ENCODE measurements around the gene ALKBH4.

ALKBH4 gene

GRCh38 chr7:102454468-102454867 lies 10.2 kb downstream of the ALKBH4 start:
- TF ChIP-seq, protein P1, sequence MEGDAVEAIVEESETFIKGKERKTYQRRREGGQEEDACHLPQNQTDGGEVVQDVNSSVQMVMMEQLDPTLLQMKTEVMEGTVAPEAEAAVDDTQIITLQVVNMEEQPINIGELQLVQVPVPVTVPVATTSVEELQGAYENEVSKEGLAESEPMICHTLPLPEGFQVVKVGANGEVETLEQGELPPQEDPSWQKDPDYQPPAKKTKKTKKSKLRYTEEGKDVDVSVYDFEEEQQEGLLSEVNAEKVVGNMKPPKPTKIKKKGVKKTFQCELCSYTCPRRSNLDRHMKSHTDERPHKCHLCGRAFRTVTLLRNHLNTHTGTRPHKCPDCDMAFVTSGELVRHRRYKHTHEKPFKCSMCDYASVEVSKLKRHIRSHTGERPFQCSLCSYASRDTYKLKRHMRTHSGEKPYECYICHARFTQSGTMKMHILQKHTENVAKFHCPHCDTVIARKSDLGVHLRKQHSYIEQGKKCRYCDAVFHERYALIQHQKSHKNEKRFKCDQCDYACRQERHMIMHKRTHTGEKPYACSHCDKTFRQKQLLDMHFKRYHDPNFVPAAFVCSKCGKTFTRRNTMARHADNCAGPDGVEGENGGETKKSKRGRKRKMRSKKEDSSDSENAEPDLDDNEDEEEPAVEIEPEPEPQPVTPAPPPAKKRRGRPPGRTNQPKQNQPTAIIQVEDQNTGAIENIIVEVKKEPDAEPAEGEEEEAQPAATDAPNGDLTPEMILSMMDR (conservative IDR thresholded peaks at IDR 0.05; ENCODE audit: control insufficient read depth, insufficient read depth, low read depth, low read length) = no peak
- no peak for DNase-seq (ENCODE audit: low read depth)
- no peak overlapping the region for H3K4me3 ChIP-seq (ENCODE audit: control insufficient read depth, low read depth, low read length)

DNA sequence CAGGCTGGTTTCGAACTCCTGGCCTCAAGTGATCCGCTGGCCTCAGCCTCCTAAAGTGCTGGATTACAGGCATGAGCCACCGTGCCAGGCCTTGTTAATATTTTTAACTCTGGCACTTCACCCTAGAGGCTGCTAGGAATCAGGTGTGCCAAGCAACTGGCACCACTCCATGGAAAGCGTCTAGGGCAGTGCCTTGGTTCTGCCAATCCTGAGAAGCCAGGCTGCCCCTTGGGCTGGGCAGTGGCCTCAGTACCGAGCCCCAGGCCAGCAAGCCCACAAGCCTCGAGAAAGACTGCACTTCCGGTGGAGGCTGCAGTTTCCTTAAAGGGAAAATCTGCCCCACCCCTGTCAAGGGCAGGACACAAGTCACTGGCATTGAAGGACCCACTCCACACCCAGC lies 11.3 kb downstream of the ALKBH4 start:
- no peak for DNase-seq (ENCODE audit: low read depth)
- no peak overlapping the region for H3K4me3 ChIP-seq (ENCODE audit: control insufficient read depth, low read depth, low read length)
- TF ChIP-seq, protein P1 (conservative IDR thresholded peaks at IDR 0.05; ENCODE audit: control insufficient read depth, insufficient read depth, low read depth, low read length) = no peak

- no peak overlapping the region for H3K4me3 ChIP-seq (ENCODE audit: control insufficient read depth, low read depth, low read length)
- no peak for DNase-seq (ENCODE audit: low read depth)
- TF ChIP-seq, protein P1 (conservative IDR thresholded peaks at IDR 0.05; ENCODE audit: control insufficient read depth, insufficient read depth, low read depth, low read length) = no peak
These were observed 12.2 kb downstream of the ALKBH4 start for GRCh38 chr7:102452451-102452850.

- peak; percentile 35 for DNase-seq (ENCODE audit: low read depth)
These were observed 13.2 kb downstream of the ALKBH4 start for GRCh38 chr7:102451371-102452054.

DNA sequence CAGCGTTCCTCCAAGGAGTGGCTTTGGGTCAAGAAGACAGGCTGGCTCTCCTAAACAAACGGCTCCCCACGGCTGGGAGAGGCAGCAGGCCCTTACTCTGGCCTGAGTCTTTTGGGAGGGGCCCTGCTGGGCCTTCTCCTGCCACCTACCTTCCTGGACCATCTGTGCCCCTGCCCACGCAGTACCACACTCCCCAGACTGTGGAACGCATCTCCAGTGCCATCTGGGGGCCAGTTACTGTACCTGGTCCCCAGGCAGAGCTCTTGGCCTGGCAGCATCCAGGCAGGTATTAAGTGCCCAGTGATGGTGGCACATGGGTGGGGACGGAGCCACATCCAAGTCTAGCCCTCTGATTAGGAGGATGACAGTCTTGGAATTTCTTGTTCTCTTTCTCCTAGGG lies 14.4 kb downstream of the ALKBH4 start:
- no peak overlapping the region for H3K4me3 ChIP-seq (ENCODE audit: control insufficient read depth, low read depth, low read length)
- TF ChIP-seq, protein P1 (conservative IDR thresholded peaks at IDR 0.05; ENCODE audit: control insufficient read depth, insufficient read depth, low read depth, low read length) = peak; percentile 7
- DNase-seq (ENCODE audit: low read depth) = no peak

More at GRCh38 chr7:102451371-102452054, 13.2 kb downstream of the ALKBH4 start:
- TF ChIP-seq, protein P1 (conservative IDR thresholded peaks at IDR 0.05; ENCODE audit: control insufficient read depth, insufficient read depth, low read depth, low read length) = no peak
- no peak overlapping the region for H3K4me3 ChIP-seq (ENCODE audit: control insufficient read depth, low read depth, low read length)

GRCh38 chr7:102449136-102449535 lies 15.5 kb downstream of the ALKBH4 start:
- DNase-seq (ENCODE audit: low read depth) = no peak
- H3K4me3 ChIP-seq (ENCODE audit: control insufficient read depth, low read depth, low read length) = no peak overlapping the region
- TF ChIP-seq, protein P1 (conservative IDR thresholded peaks at IDR 0.05; ENCODE audit: control insufficient read depth, insufficient read depth, low read depth, low read length) = no peak
